Cortex of kidney (tissue), 1 donor: ENCODE data around the gene SLC18A3.

ENCODE experiments used
- DNase-seq: peaks from one replicate; lab custom pipeline; 2025; lab: John Stamatoyannopoulos, UW

SLC18A3 gene

GRCh38 chr10:49610114-49610457, at the start of gene SLC18A3:
SLC18A3 (plus strand) TSS chr10:49610310; CDS start chr10:49610741, 431 bp downstream.
- DNase-seq, result no peak

GRCh38 chr10:49560526-49560925, 49.6 kb upstream of the SLC18A3 start:
- DNase-seq, result no peak

- no peak for DNase-seq
Measured at GRCh38 chr10:49562893-49563292, 47.2 kb upstream of the SLC18A3 start.

GRCh38 chr10:49564461-49565009, 45.6 kb upstream of the SLC18A3 start:
- DNase-seq, result no peak

- DNase-seq, result no peak
Measured at GRCh38 chr10:49567810-49568209, 42.3 kb upstream of the SLC18A3 start.

- no peak for DNase-seq
Measured at GRCh38 chr10:49568235-49568634, 41.9 kb upstream of the SLC18A3 start.

- DNase-seq, result no peak
Measured at GRCh38 chr10:49569031-49569631, 41.0 kb upstream of the SLC18A3 start.

GRCh38 chr10:49571388-49571787, 38.7 kb upstream of the SLC18A3 start:
- no peak for DNase-seq

GRCh38 chr10:49572594-49573114, 37.5 kb upstream of the SLC18A3 start:
- no peak for DNase-seq

GRCh38 chr10:49575489-49576072, 34.5 kb upstream of the SLC18A3 start:
- DNase-seq, result no peak

GRCh38 chr10:49577182-49577925, 32.8 kb upstream of the SLC18A3 start:
- DNase-seq, result no peak

- DNase-seq, result no peak
Measured at GRCh38 chr10:49578392-49578791, 31.7 kb upstream of the SLC18A3 start.

- no peak for DNase-seq
Measured at GRCh38 chr10:49579621-49580020, 30.5 kb upstream of the SLC18A3 start.

GRCh38 chr10:49585387-49585786, 24.7 kb upstream of the SLC18A3 start:
- DNase-seq, result no peak

GRCh38 chr10:49587981-49588380, 22.1 kb upstream of the SLC18A3 start:
- DNase-seq, result no peak

GRCh38 chr10:49592726-49593563, 17.2 kb upstream of the SLC18A3 start:
- no peak for DNase-seq

- DNase-seq, result no peak
Measured at GRCh38 chr10:49593564-49593875, 16.6 kb upstream of the SLC18A3 start.

GRCh38 chr10:49593998-49594397, 16.1 kb upstream of the SLC18A3 start:
- no peak for DNase-seq

GRCh38 chr10:49594594-49594993, 15.5 kb upstream of the SLC18A3 start:
- no peak for DNase-seq

- no peak for DNase-seq
Measured at GRCh38 chr10:49595003-49595712, 15.0 kb upstream of the SLC18A3 start.

GRCh38 chr10:49595713-49596492, 14.2 kb upstream of the SLC18A3 start:
- no peak for DNase-seq
